ENCODE data around the gene LRP1B. TPM values are rescaled to one million over a fixed set of nuclear protein-coding genes. Genes with fewer than 3 reads are reported as not detected.

Gene LRP1B
- total RNA-seq, 2 donors from 2014 or later: 0.79 to 1.8 TPM

DNA sequence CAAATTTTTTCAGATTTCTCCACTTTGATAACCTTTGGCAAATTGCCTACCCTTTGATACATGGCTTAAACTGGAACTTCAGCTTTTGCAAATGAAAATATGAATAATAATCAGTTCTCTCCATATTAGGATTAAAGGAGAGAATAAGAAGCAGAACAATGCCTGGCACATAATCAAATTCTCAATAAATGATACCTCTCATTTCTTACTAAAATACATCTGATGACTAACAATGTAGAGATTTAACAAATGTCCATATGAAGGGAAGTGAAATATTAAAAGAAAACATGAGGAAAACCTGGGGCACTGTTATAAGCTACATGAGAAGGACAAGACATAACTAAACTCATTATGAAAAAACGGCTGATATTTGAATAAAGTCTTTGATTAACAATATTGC, 1103.6 kb downstream of the LRP1B start:
- H3K4me3 ChIP-seq (ENCODE audit: low read length): no peak overlapping the region

DNA sequence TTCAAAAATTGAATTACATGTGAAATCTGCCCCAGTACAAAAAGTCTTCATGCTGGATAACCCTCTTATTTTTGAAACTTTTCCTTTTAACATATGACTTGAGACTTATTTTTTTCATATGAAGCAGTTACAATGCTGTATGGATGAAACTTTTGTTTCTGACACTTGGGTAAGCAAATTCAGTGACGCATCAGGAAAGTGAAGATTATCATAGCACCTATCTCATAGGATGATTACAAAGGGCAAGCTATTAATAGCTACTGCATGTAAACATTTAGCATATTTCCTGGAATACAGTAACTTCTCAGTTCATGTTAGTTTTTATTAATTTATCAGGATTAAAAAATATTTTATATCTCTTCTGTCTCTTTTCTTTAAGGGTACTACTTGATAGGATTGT, 1109.2 kb downstream of the LRP1B start:
- Histone ChIP-seq H3K36me3 (ENCODE audit: control insufficient read depth, insufficient read depth, low read length) (no peaks in the 10 kb centered on the region), H3K27ac (ENCODE audit: low read depth, low read length) (no peak overlapping the region), H3K4me1 (ENCODE audit: control insufficient read depth, insufficient read depth, low read length) (no peaks in the 10 kb centered on the region), H3K9ac (ENCODE audit: extremely low read depth, low read length, poor library complexity, severe bottlenecking) (no peak overlapping the region), H3K27me3 (ENCODE audit: control insufficient read depth, insufficient read depth, low read length, poor library complexity, severe bottlenecking) (no peaks in the 10 kb centered on the region), H3K4me3 (ENCODE audit: low read length) (no peak overlapping the region), H3K9me3 (ENCODE audit: control insufficient read depth, low read length) (no peaks in the 10 kb centered on the region)
- TF ChIP-seq, protein P1, sequence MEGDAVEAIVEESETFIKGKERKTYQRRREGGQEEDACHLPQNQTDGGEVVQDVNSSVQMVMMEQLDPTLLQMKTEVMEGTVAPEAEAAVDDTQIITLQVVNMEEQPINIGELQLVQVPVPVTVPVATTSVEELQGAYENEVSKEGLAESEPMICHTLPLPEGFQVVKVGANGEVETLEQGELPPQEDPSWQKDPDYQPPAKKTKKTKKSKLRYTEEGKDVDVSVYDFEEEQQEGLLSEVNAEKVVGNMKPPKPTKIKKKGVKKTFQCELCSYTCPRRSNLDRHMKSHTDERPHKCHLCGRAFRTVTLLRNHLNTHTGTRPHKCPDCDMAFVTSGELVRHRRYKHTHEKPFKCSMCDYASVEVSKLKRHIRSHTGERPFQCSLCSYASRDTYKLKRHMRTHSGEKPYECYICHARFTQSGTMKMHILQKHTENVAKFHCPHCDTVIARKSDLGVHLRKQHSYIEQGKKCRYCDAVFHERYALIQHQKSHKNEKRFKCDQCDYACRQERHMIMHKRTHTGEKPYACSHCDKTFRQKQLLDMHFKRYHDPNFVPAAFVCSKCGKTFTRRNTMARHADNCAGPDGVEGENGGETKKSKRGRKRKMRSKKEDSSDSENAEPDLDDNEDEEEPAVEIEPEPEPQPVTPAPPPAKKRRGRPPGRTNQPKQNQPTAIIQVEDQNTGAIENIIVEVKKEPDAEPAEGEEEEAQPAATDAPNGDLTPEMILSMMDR (conservative IDR thresholded peaks at IDR 0.05): no peak
- Mint-ChIP-seq H3K4me3 (no peak overlapping the region), H3K9me3 (no peaks in the 10 kb centered on the region), H3K36me3 (ENCODE audit: low read depth) (no peaks in the 10 kb centered on the region), H3K4me1 (no peaks in the 10 kb centered on the region), H3K27ac (no peak overlapping the region), H3K27me3 (ENCODE audit: insufficient read depth) (no peaks in the 10 kb centered on the region)
- 95% methylated on average over 1 of the region's 1 CpG; no CpG with 5 or more reads in 1 of the 2 experiments for WGBS, 2 experiments (ENCODE audit: insufficient coverage in 1 of 2, insufficient read length in 1 of 2)
- DNase-seq: no peak

More for the DNA sequence above, 1103.6 kb downstream of the LRP1B start:
- DNase-seq: no peak
- WGBS, 2 experiments (ENCODE audit: insufficient coverage in 1 of 2, insufficient read length in 1 of 2): 83% methylated on average over 1 of the region's 1 CpG; no CpG with 5 or more reads in 1 of the 2 experiments
- Histone ChIP-seq H3K27me3 (ENCODE audit: control insufficient read depth, insufficient read depth, low read length, poor library complexity, severe bottlenecking) (no peaks in the 10 kb centered on the region), H3K36me3 (ENCODE audit: control insufficient read depth, insufficient read depth, low read length) (no peaks in the 10 kb centered on the region), H3K9ac (ENCODE audit: extremely low read depth, low read length, poor library complexity, severe bottlenecking) (no peak overlapping the region), H3K9me3 (ENCODE audit: control insufficient read depth, low read length) (no peaks in the 10 kb centered on the region), H3K4me1 (ENCODE audit: control insufficient read depth, insufficient read depth, low read length) (peaks cover 2% of the 10 kb centered on the region), H3K27ac (ENCODE audit: low read depth, low read length) (no peak overlapping the region)
- H3K27me3 Mint-ChIP-seq (ENCODE audit: insufficient read depth): no peaks in the 10 kb centered on the region
- peaks cover 3% of the 10 kb centered on the region for H3K4me1 Mint-ChIP-seq
- no peak overlapping the region for H3K27ac Mint-ChIP-seq
- H3K9me3 Mint-ChIP-seq: peaks cover 6% of the 10 kb centered on the region
- no peak overlapping the region for H3K4me3 Mint-ChIP-seq
- TF ChIP-seq, protein P1 (conservative IDR thresholded peaks at IDR 0.05): no peak
- H3K36me3 Mint-ChIP-seq (ENCODE audit: low read depth): no peaks in the 10 kb centered on the region

DNA sequence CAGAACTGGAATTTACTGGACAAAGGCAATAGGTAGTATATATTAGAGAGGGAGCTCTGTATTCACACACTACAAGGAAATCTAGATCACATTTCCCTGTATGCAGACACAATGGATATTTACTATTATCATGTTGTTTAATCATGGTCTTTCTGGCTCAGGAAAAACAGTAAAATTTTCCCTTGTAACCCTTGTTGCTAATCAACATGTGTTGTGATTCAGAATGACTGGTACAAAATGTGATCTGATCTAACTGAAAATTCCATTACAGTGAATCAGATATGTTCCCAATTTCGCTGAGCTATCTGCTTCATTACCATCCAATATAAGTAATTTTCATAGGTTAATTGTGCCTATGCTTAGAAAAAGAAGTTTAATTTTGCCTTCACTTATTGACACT, 1109.7 kb downstream of the LRP1B start:
- Histone ChIP-seq H3K9ac (ENCODE audit: extremely low read depth, low read length, poor library complexity, severe bottlenecking) (no peak overlapping the region), H3K27me3 (ENCODE audit: control insufficient read depth, insufficient read depth, low read length, poor library complexity, severe bottlenecking) (no peaks in the 10 kb centered on the region), H3K4me1 (ENCODE audit: control insufficient read depth, insufficient read depth, low read length) (no peaks in the 10 kb centered on the region), H3K4me3 (ENCODE audit: low read length) (no peak overlapping the region), H3K36me3 (ENCODE audit: control insufficient read depth, insufficient read depth, low read length) (no peaks in the 10 kb centered on the region), H3K9me3 (ENCODE audit: control insufficient read depth, low read length) (no peaks in the 10 kb centered on the region), H3K27ac (ENCODE audit: low read depth, low read length) (no peak overlapping the region)
- Mint-ChIP-seq H3K4me3 (no peak overlapping the region), H3K36me3 (ENCODE audit: low read depth) (no peaks in the 10 kb centered on the region), H3K9me3 (no peaks in the 10 kb centered on the region), H3K4me1 (peaks cover 2% of the 10 kb centered on the region), H3K27me3 (ENCODE audit: insufficient read depth) (no peaks in the 10 kb centered on the region), H3K27ac (no peak overlapping the region)
- no peak for DNase-seq
- WGBS, 2 experiments (ENCODE audit: insufficient coverage in 1 of 2, insufficient read length in 1 of 2): 100% methylated on average over 1 of the region's 1 CpG; no CpG with 5 or more reads in 1 of the 2 experiments
- TF ChIP-seq, protein P1 (conservative IDR thresholded peaks at IDR 0.05): no peak
